ENCODE results near the gene ZMYM3. TPM values are rescaled to one million over a fixed set of nuclear protein-coding genes. Genes with fewer than 3 reads are reported as not detected.

Gene ZMYM3
- total and polyA plus RNA-seq, 9 of the 15 experiments (the other 6 are each of a cell fraction or from before 2014, with no cell fraction given): 4.3 to 36.3 (median 16.8) TPM

- TF ChIP-seq MGA (IDR thresholded peaks at IDR 0.05): 0 out of 2 replicates have a peak, but pooled peaks have one; percentile 59
- TF ChIP-seq ZBTB8A (IDR thresholded peaks at IDR 0.05; ENCODE audit: partially characterized antibody): no peak
- no peak for TF ChIP-seq NR2C2 (CRISPR knock-in tag; IDR thresholded peaks at IDR 0.05)
- peak; percentile 49; the same call in 1 of the 2 replicates for TF ChIP-seq NR2C2 (tag; IDR thresholded peaks at IDR 0.05)
- no peak for TF ChIP-seq RNF2 (IDR thresholded peaks at IDR 0.05)
- TF ChIP-seq ZBTB43 (CRISPR knock-in tag; IDR thresholded peaks at IDR 0.05): no peak
- TF ChIP-seq NRF1 (conservative IDR thresholded peaks at IDR 0.05 in 1 of 2, IDR thresholded peaks at IDR 0.05 in 1 of 2): peak; percentile 93 to 94
- TF ChIP-seq CTBP1 (IDR thresholded peaks at IDR 0.05; ENCODE audit: borderline replicate concordance): peak; percentile 37; the same call in 1 of the 2 replicates
- TF ChIP-seq CREB1 (IDR thresholded peaks at IDR 0.05): 0 out of 2 replicates have a peak, but pooled peaks have one; percentile 40
- TF ChIP-seq CREB1 (CRISPR knock-in tag; IDR thresholded peaks at IDR 0.05): 0 out of 2 replicates have a peak, but pooled peaks have one; percentile 40
- peak; percentile 64 for TF ChIP-seq MEIS2 (IDR thresholded peaks at IDR 0.05; ENCODE audit: partially characterized antibody)
- TF ChIP-seq POLR2H (tag; IDR thresholded peaks at IDR 0.05; ENCODE audit: low read depth): peak; percentile 91
- peak; percentile 49 for TF ChIP-seq ASH1L (IDR thresholded peaks at IDR 0.05; ENCODE audit: borderline replicate concordance, low read depth, partially characterized antibody)
- TF ChIP-seq TAF7 (tag; IDR thresholded peaks at IDR 0.05): peak; percentile 81
Measured at GRCh38 chrX:71283403-71284143, 29.6 kb upstream of the ZMYM3 start, which contains the start of gene NONO (continued).

Measured in K562 (cell line).